GM12874 (cell line): ENCODE measurements around the gene FMNL2.

Experiments used
- TF ChIP-seq, protein P1 (sequence below): IDR thresholded peaks from 2 replicates; pipeline ENCODE4 v1.5.1; 2011; ENCODE audit warnings: low read depth, mild to moderate bottlenecking, control low read depth, low read length, moderate library complexity; ENCODE audit not compliant: insufficient read depth

FMNL2 gene

GRCh38 chr2:152548996-152549395 lies 214.0 kb downstream of the FMNL2 start:
- TF ChIP-seq, protein P1, sequence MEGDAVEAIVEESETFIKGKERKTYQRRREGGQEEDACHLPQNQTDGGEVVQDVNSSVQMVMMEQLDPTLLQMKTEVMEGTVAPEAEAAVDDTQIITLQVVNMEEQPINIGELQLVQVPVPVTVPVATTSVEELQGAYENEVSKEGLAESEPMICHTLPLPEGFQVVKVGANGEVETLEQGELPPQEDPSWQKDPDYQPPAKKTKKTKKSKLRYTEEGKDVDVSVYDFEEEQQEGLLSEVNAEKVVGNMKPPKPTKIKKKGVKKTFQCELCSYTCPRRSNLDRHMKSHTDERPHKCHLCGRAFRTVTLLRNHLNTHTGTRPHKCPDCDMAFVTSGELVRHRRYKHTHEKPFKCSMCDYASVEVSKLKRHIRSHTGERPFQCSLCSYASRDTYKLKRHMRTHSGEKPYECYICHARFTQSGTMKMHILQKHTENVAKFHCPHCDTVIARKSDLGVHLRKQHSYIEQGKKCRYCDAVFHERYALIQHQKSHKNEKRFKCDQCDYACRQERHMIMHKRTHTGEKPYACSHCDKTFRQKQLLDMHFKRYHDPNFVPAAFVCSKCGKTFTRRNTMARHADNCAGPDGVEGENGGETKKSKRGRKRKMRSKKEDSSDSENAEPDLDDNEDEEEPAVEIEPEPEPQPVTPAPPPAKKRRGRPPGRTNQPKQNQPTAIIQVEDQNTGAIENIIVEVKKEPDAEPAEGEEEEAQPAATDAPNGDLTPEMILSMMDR, result no peak

GRCh38 chr2:152549423-152549822 lies 214.4 kb downstream of the FMNL2 start:
- TF ChIP-seq, protein P1, result no peak

DNA sequence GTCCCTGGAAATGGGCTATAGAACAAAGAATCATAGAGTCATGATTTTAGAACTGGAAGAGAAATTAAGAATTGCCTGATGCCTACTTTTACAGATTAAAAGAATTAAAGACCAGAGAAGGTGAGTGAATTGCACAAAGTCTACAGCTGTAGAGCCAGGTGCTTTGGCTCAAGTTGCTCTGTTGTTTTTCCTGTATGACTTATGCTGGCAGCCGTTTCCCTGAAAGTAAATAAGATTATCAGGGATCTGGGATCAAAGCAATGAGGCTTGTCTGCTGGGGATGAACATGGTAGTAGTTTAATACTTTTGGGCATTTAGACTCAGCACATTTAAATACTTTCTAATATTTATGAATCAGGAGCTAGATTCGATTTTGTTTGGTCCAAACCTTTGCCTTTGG lies 215.4 kb downstream of the FMNL2 start:
- TF ChIP-seq, protein P1, result no peak

GRCh38 chr2:152552888-152553287 lies 217.9 kb downstream of the FMNL2 start:
- TF ChIP-seq, protein P1, result no peak

DNA sequence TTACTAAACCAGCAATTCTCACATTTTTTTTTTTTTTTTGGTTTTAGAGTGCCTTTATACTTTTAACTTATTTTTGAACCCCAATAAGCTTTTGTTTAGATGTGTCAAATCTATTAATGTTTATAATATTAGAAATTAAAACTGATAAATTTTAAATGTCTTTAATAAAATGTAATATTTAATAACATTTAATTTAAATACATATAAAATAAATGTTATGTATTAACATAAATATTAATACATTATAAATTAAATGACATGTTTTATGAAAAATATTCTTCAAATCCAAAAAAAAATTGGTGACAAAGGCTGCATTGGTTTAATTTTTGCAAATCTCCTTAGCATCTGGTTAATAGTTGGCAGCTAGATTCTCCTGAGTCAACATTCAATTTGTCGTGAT lies 218.5 kb downstream of the FMNL2 start:
- TF ChIP-seq, protein P1, result no peak

- TF ChIP-seq, protein P1, result no peak; the same call in 1 of the 2 replicates
Measured at GRCh38 chr2:152555048-152555447, 220.1 kb downstream of the FMNL2 start.

DNA sequence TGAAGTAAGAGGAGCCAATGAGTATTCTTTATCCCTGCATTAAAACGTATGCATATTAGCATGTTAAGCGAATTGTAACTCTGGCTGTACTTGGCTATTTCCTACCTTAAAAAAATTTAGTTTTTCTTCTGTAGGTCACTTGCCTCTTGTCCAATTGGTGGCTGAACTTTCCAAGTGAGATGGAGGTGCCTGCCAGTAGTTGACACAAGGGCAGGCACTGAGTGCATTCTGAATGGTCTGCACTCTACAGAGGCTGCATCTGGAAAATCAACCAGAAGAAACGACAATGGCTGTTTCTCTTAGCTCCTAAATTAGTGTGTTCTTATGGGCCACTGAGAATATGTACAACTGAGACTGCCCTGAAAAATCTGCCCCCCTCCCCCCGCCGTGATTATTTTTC lies 221.5 kb downstream of the FMNL2 start:
- TF ChIP-seq, protein P1, result no peak

- TF ChIP-seq, protein P1, result no peak
Measured at GRCh38 chr2:152557273-152557888, 222.4 kb downstream of the FMNL2 start.
